ENCODE data around the gene BICD2.
A peak's percentile ranks its signal among the peaks of the same experiment; 100 is the strongest.

Gene BICD2

DNA sequence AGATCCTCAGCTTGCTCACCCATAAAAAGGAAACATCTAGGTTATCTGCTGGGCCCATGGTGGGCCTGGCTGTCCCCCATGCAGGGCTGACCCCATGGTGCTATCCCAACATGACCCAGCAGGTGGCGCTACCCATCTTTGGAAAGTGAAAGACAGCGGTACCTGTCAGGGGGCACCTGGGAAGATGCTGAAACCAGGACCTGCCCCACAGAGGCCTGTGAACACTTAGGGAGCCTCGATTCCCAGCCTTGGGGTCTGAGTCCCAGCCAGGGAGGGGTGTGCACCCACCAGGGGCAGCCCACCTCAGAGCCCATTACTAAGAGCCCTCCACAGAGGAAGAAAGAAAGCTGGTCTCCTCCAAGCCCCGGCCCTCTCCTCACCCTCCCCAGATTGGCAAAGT lies 48.1 kb downstream of the BICD2 start:
- peak; percentile 44 to 93 (median 90) for DNase-seq (ENCODE audit: low read depth in 2 of 3, low spot score in 2 of 3)

- DNase-seq (ENCODE audit: low read depth in 2 of 3, low spot score in 2 of 3): no peak
Observed at GRCh38 chr9:92715488-92716231, 49.0 kb downstream of the BICD2 start.

GRCh38 chr9:92714787-92715487 lies 49.7 kb downstream of the BICD2 start:
- DNase-seq (ENCODE audit: low read depth in 2 of 3, low spot score in 2 of 3): no peak

GRCh38 chr9:92714016-92714415 lies 50.6 kb downstream of the BICD2 start:
- no peak for DNase-seq (ENCODE audit: low read depth in 2 of 3, low spot score in 2 of 3)

DNA sequence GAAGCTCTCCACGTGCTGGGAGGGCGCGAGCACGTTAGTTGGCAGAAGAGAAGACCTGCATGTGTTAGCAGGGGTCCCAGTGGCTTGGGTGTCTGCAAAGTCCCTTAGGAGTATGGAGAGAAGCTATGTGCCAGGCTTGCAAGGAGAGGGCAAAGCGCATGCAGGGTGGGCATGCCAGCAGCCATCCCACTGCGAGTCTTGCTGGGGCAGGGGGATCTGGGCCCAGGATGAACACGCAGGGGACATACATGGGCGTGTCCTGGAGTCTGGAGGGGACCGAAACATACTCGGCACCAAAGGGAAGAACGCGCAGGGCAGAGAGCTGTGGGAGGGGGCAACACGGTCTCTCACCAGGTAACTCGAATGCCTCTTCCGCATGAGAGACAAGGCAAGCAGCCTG lies 51.1 kb downstream of the BICD2 start:
- no peak for DNase-seq (ENCODE audit: low read depth in 2 of 3, low spot score in 2 of 3)

- no peak for DNase-seq (ENCODE audit: low read depth in 2 of 3, low spot score in 2 of 3)
Observed at GRCh38 chr9:92712767-92713166, 51.9 kb downstream of the BICD2 start.

DNA sequence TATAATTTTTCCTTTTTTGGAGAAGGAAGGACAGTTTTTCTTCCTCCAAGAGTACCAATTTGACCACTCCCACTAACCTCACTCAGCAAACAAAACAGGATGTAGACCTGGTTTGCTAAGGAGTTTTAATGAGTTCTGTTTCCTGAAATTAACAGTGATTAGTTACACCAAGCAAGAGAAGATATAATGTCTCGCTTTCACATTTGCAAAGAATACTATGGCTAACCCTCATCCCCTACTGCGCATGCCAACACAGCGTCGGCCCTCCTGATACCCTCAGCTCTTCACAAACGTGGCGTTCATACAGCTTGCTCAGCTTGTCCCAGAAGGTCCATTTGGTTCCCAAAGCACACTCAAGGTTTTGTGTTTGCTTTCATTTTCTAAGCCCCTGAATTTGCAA lies 52.8 kb downstream of the BICD2 start:
- no peak for DNase-seq (ENCODE audit: low read depth in 2 of 3, low spot score in 2 of 3)

GRCh38 chr9:92711146-92711545 lies 53.5 kb downstream of the BICD2 start:
- no peak for DNase-seq (ENCODE audit: low read depth in 2 of 3, low spot score in 2 of 3)

- no peak for DNase-seq (ENCODE audit: low read depth in 2 of 3, low spot score in 2 of 3)
Observed at GRCh38 chr9:92710368-92710767, 54.3 kb downstream of the BICD2 start.

DNA sequence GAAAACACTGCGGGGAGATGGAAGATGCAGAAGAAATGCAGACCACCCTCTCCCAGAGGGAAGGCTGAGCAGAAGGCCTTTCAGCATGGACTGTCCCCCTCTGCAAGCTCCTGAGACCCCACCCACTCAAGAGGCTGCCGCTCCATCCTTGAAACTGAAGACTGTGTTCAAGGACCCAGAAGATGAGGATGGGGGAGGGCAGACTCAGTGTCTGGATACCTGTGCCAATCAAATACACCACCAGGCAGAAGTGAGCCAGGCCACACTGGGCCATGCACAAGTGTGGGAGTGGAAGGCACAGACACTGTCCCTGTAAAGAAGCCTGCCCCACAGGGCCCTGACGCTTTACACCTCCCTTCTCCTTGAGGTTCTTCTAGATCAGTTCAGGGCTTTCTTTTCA lies 54.7 kb downstream of the BICD2 start:
- DNase-seq (ENCODE audit: low read depth in 2 of 3, low spot score in 2 of 3): no peak

DNA sequence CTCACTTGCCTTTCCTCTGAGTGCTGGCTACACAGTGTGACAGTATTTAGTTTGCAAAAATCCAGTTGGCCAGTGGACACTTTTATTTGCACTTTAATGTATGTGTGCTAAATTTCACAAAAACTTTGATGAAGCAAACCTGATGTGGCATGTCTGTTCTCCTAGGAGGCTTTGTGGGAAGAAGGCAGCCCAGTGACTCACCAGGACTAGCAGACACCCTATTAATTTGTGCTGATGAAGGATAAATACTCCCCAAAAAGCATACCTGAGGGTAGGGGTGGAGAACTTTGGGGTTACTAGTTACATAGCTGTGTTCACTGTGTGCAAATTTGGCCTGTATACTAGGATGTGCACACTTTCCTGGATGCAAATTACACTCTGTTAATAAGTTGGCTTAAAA lies 55.4 kb downstream of the BICD2 start:
- no peak for DNase-seq (ENCODE audit: low read depth in 2 of 3, low spot score in 2 of 3)

DNA sequence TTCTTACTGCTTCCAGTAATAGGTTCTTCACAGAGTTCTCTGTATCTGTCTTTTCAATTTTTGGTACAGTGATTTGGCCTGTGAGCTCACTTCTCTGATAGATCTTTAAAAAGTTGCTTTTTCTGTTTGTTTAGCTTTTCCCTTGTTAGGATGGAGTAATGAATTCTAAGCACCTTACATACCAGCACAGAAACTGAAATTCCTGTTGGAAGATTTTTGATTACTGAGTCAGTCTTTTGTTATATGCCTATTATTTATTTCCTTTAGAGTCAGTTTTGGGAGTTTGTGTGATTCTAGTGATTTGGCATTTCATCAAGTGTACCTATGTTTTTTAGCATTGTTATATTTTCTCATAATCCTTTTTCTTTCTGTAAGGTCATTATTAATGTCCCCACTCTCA lies 57.1 kb downstream of the BICD2 start:
- no peak for DNase-seq (ENCODE audit: low read depth in 2 of 3, low spot score in 2 of 3)

GRCh38 chr9:92706218-92706940 lies 58.3 kb downstream of the BICD2 start:
- DNase-seq (ENCODE audit: low read depth in 2 of 3, low spot score in 2 of 3): no peak

DNA sequence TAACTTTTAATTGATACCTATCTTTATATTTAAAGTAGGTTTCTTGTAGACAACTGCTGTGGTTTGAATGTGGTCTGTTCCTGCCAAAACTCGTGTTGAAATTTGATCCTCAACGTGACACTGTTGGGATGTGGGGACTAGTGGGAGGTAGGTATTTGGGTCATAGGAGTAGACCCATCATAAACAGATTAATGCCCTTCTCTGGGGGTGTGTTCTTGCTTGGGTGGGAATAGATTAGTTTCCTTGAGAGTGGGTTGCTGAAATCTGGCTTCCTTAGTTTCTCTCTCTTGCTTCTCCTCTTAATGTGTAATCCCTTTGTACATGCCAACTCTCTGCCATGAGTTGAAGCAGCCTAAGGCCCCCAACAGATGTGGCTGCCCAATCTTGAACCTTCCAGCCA lies 60.1 kb downstream of the BICD2 start:
- DNase-seq (ENCODE audit: low read depth in 2 of 3, low spot score in 2 of 3): no peak

DNA sequence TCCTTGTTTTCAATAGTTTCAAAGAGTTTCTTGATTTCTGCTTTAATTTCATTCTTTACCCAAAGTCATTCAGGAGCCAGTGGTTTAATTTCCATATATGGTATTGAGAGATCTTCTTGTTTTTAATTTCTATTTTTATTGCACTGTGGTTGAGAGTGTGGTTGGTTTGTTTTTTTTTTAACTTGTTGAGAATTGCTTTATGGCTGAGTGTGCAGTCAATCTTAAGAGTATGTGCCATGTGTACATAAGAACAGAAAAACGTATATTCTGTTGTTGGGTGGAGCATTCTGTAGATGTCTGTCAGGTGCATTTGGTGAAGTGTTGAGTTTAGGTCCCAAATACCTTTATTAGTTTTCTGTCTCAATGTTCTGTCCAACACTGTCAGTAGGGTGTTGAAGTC lies 68.0 kb downstream of the BICD2 start:
- DNase-seq (ENCODE audit: low read depth in 2 of 3, low spot score in 2 of 3): no peak

GRCh38 chr9:92686954-92687353 lies 77.7 kb downstream of the BICD2 start:
- no peak for DNase-seq (ENCODE audit: low read depth in 2 of 3, low spot score in 2 of 3)

- no peak for DNase-seq (ENCODE audit: low read depth in 2 of 3, low spot score in 2 of 3)
Observed at GRCh38 chr9:92685022-92685421, 79.6 kb downstream of the BICD2 start.

DNA sequence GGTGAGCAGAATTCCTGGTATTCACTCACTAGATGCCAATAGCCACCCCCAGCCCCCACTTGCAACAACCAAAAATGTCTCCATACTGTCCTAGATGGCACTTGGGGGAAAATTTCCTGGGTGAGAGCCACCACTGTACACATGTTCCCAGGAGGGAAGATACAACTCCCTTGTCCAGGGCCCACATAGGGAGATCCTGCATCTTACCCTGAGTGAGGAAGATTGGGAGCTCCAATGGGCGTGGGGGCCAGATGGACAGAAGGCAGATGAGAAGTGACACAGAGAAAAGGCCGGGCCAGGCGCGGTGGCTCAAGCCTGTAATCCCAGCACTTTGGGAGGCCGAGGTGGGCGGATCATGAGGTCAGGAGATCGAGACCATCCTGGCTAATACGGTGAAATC lies 82.4 kb downstream of the BICD2 start:
- no peak for DNase-seq (ENCODE audit: low read depth in 2 of 3, low spot score in 2 of 3)

- no peak for DNase-seq (ENCODE audit: low read depth in 2 of 3, low spot score in 2 of 3)
Observed at GRCh38 chr9:92680166-92681119, 84.2 kb downstream of the BICD2 start.

GRCh38 chr9:92679413-92680165 lies 85.0 kb downstream of the BICD2 start:
- DNase-seq (ENCODE audit: low read depth in 2 of 3, low spot score in 2 of 3): no peak
